SK-N-SH treated with all-trans-retinoic acid at 6 μM for 48 hours (cell line): ENCODE results near the gene SPEF1.

ENCODE experiments used
- ATAC-seq: fragments of 200-7000 bp; cut with Tn5 transposase; 3 replicates; pipeline ENCODE4 v1.9.1; 2020; ENCODE audit warnings: mild to moderate bottlenecking, moderate library complexity
- ARNTL ChIP-seq: fragments of 450-650 bp; formaldehyde crosslinking; IDR thresholded peaks from 2 replicates; pipeline ENCODE4 v1.5.0; 2020; ENCODE audit warnings: low read depth, mild to moderate bottlenecking, moderate library complexity, borderline replicate concordance
- BACH2 ChIP-seq: fragments of 250-450 bp; sonication (Bioruptor Pico); IDR thresholded peaks from 2 replicates; pipeline ENCODE4 v1.9.0; 2021; ENCODE audit warnings: mild to moderate bottlenecking, borderline replicate concordance
- CREB5 ChIP-seq: fragments of 250-450 bp; sonication (Bioruptor Pico); IDR thresholded peaks from 2 replicates; pipeline ENCODE4 v1.5.1; 2020; ENCODE audit warnings: low read depth, mild to moderate bottlenecking, moderate library complexity
- CSDC2 ChIP-seq: fragments of 250-450 bp; sonication (Bioruptor Pico); IDR thresholded peaks from 2 replicates; pipeline ENCODE4 v1.5.0; 2020; ENCODE audit warnings: mild to moderate bottlenecking, moderate library complexity
- CSRNP3 ChIP-seq: fragments of 250-450 bp; sonication (Bioruptor Pico); IDR thresholded peaks from 2 replicates; pipeline ENCODE4 v1.5.1; 2021; ENCODE audit warnings: mild to moderate bottlenecking, moderate library complexity
- GLIS3 ChIP-seq: fragments of 250-450 bp; sonication (Bioruptor Pico); IDR thresholded peaks from 2 replicates; pipeline ENCODE4 v1.5.0; 2020; ENCODE audit warnings: mild to moderate bottlenecking, moderate library complexity
- ISL1 ChIP-seq: fragments of 250-450 bp; sonication (Bioruptor Pico); IDR thresholded peaks from 2 replicates; pipeline ENCODE4 v2.1.2; 2022; ENCODE audit warnings: mild to moderate bottlenecking, moderate library complexity
- PPARA ChIP-seq: fragments of 250-450 bp; sonication (Bioruptor Pico); IDR thresholded peaks from 2 replicates; pipeline ENCODE4 v1.5.0; 2020; ENCODE audit warnings: mild to moderate bottlenecking, borderline replicate concordance
- RARB ChIP-seq: fragments of 250-450 bp; sonication (Bioruptor Pico); IDR thresholded peaks from 2 replicates; pipeline ENCODE4 v1.8.0; 2021; ENCODE audit warnings: mild to moderate bottlenecking, moderate library complexity
- SNAI2 ChIP-seq: fragments of 250-450 bp; sonication (Bioruptor Pico); IDR thresholded peaks from 2 replicates; pipeline ENCODE4 v1.5.0; 2020; ENCODE audit warnings: mild to moderate bottlenecking, moderate library complexity
- TCF4 ChIP-seq: fragments of 250-450 bp; sonication (Bioruptor Pico); IDR thresholded peaks from 2 replicates; pipeline ENCODE4 v1.8.0; 2021; ENCODE audit warnings: mild to moderate bottlenecking, moderate library complexity, borderline replicate concordance
- TOX ChIP-seq: fragments of 250-450 bp; sonication (Bioruptor Pico); IDR thresholded peaks from 2 replicates; pipeline ENCODE4 v1.8.0; 2021; ENCODE audit warnings: mild to moderate bottlenecking, moderate library complexity, borderline replicate concordance
- ZC3H10 ChIP-seq: fragments of 250-450 bp; sonication (Bioruptor Pico); IDR thresholded peaks from 2 replicates; pipeline ENCODE4 v1.5.1; 2021; ENCODE audit warnings: mild to moderate bottlenecking, moderate library complexity
- ZFP3 ChIP-seq: fragments of 250-450 bp; sonication (Bioruptor Pico); IDR thresholded peaks from 2 replicates; pipeline ENCODE4 v1.5.0; 2020; ENCODE audit warnings: mild to moderate bottlenecking, moderate library complexity
- ZFP30 ChIP-seq: fragments of 450-650 bp; formaldehyde crosslinking; IDR thresholded peaks from 2 replicates; pipeline ENCODE4 v1.5.0; 2022; ENCODE audit warnings: mild to moderate bottlenecking, moderate library complexity
- ZNF565 ChIP-seq: fragments of 450-650 bp; formaldehyde crosslinking; conservative IDR thresholded peaks from 2 replicates; pipeline ENCODE4 v1.5.0; 2020; ENCODE audit warnings: low read depth, mild to moderate bottlenecking, moderate library complexity
- ZNF70 ChIP-seq: fragments of 450-650 bp; formaldehyde crosslinking; IDR thresholded peaks from 2 replicates; pipeline ENCODE4 v1.5.0; 2020; ENCODE audit warnings: mild to moderate bottlenecking, moderate library complexity
- ZNF8 ChIP-seq: fragments of 450-650 bp; formaldehyde crosslinking; IDR thresholded peaks from 2 replicates; pipeline ENCODE4 v1.5.0; 2020; ENCODE audit warnings: mild to moderate bottlenecking, moderate library complexity
- TF ChIP-seq, protein P1 (sequence below): fragments of 250-450 bp; sonication (Bioruptor Pico); IDR thresholded peaks from 2 replicates; pipeline ENCODE4 v1.8.0; 2021; ENCODE audit warnings: low read depth, mild to moderate bottlenecking, moderate library complexity, borderline replicate concordance
- TF ChIP-seq, protein P2 (sequence below): fragments of 250-450 bp; sonication (Bioruptor Pico); IDR thresholded peaks from 2 replicates; pipeline ENCODE4 v1.8.0; 2020; ENCODE audit warnings: mild to moderate bottlenecking, moderate library complexity, borderline replicate concordance
- TF ChIP-seq, protein P3 (sequence below): fragments of 250-450 bp; sonication (Bioruptor Pico); IDR thresholded peaks from 2 replicates; pipeline ENCODE4 v1.5.0; 2020; ENCODE audit warnings: mild to moderate bottlenecking, moderate library complexity

SPEF1 gene

DNA sequence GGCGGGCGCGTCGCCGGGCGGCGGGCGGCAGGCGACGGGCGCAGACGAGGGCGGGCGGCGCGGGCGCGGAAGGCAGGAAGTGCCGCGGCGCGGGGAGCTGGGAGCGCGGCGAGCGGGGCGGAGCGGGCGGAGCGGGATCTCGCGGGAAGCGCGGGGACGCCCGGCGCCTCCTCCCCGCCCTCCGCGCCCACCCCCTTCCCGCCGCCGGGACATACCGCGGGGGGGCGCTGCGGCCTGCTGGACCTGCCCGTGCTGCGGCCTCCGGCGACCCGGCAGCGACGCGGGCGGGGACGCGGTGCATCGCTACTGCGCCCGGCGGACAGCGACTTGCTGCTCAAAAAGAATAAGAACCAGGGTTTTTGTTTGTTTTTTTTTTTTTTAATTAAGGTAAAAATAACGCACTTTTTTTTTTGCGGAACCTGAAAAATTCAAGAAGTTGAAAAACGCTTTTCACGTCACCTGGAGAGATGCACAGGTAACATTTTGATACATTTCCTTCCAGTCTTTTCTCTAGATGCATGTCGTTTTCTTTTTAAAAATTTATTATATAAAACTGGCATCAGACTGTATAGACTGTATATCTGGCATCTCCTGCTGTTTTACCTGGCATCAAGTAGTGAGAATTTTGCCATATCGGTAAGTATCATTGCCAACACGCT lies 5.5 kb upstream of the SPEF1 start, which contains the start of gene CENPB:
CENPB (minus strand) TSS at position 76 of the 659 bp plus-strand sequence. CDS start 257 bp downstream, outside the sequence.
- TF ChIP-seq ZFP3 = no peak
- TF ChIP-seq ZC3H10 (CRISPR knock-in tag) = no peak
- TF ChIP-seq CREB5 = no peak
- no peak for TF ChIP-seq CSDC2
- no peak for TF ChIP-seq PPARA
- TF ChIP-seq ZNF565 (CRISPR knock-in tag) = no peak
- no peak for TF ChIP-seq GLIS3 (CRISPR knock-in tag)
- no peak for TF ChIP-seq ZNF8 (CRISPR knock-in tag)
- no peak for TF ChIP-seq BACH2
- TF ChIP-seq SNAI2 (CRISPR knock-in tag) = no peak
- TF ChIP-seq ISL1 (CRISPR knock-in tag) = no peak
- no peak for TF ChIP-seq TOX (CRISPR knock-in tag)
- TF ChIP-seq, protein P1, sequence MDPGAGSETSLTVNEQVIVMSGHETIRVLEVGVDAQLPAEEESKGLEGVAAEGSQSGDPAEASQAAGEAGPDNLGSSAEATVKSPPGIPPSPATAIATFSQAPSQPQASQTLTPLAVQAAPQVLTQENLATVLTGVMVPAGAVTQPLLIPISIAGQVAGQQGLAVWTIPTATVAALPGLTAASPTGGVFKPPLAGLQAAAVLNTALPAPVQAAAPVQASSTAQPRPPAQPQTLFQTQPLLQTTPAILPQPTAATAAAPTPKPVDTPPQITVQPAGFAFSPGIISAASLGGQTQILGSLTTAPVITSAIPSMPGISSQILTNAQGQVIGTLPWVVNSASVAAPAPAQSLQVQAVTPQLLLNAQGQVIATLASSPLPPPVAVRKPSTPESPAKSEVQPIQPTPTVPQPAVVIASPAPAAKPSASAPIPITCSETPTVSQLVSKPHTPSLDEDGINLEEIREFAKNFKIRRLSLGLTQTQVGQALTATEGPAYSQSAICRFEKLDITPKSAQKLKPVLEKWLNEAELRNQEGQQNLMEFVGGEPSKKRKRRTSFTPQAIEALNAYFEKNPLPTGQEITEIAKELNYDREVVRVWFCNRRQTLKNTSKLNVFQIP = no peak
- no peak for TF ChIP-seq ARNTL (CRISPR knock-in tag)

DNA sequence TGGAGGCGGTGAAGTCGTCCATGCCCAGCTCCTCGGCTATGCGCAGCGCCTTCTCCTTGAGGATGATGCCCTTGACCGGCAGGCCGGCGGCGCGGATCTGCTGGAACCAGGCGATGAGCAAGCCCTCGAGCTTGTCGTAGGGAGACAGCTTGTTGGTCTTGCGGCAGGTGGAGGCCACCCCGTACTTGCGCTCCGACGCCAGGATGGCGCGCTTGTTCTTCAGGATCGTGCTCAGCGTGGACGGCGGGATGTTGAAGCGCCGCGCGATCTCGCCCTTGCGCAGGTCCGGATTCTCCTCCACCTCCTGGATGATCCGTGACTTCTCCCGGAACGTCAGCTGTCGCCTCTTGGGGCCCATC lies 4.9 kb upstream of the SPEF1 start:
- TF ChIP-seq ZNF70 (no peak), ZFP3 (no peak), CREB5 (no peak), ZNF565 (CRISPR knock-in tag) (no peak), SNAI2 (CRISPR knock-in tag) (no peak), ZFP30 (no peak)
- TF ChIP-seq, protein P2, sequence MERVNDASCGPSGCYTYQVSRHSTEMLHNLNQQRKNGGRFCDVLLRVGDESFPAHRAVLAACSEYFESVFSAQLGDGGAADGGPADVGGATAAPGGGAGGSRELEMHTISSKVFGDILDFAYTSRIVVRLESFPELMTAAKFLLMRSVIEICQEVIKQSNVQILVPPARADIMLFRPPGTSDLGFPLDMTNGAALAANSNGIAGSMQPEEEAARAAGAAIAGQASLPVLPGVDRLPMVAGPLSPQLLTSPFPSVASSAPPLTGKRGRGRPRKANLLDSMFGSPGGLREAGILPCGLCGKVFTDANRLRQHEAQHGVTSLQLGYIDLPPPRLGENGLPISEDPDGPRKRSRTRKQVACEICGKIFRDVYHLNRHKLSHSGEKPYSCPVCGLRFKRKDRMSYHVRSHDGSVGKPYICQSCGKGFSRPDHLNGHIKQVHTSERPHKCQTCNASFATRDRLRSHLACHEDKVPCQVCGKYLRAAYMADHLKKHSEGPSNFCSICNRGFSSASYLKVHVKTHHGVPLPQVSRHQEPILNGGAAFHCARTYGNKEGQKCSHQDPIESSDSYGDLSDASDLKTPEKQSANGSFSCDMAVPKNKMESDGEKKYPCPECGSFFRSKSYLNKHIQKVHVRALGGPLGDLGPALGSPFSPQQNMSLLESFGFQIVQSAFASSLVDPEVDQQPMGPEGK (CRISPR knock-in tag) = no peak
- TF ChIP-seq, protein P1 = no peak
- peak; percentile 25; the same call in 2 of the 3 replicates for ATAC-seq

More for the DNA sequence above, 5.5 kb upstream of the SPEF1 start, which contains the start of gene CENPB:
- ATAC-seq = peak; percentile 86

GRCh38 chr20:3785240-3786125 lies 4.2 kb upstream of the SPEF1 start:
- TF ChIP-seq, protein P3, sequence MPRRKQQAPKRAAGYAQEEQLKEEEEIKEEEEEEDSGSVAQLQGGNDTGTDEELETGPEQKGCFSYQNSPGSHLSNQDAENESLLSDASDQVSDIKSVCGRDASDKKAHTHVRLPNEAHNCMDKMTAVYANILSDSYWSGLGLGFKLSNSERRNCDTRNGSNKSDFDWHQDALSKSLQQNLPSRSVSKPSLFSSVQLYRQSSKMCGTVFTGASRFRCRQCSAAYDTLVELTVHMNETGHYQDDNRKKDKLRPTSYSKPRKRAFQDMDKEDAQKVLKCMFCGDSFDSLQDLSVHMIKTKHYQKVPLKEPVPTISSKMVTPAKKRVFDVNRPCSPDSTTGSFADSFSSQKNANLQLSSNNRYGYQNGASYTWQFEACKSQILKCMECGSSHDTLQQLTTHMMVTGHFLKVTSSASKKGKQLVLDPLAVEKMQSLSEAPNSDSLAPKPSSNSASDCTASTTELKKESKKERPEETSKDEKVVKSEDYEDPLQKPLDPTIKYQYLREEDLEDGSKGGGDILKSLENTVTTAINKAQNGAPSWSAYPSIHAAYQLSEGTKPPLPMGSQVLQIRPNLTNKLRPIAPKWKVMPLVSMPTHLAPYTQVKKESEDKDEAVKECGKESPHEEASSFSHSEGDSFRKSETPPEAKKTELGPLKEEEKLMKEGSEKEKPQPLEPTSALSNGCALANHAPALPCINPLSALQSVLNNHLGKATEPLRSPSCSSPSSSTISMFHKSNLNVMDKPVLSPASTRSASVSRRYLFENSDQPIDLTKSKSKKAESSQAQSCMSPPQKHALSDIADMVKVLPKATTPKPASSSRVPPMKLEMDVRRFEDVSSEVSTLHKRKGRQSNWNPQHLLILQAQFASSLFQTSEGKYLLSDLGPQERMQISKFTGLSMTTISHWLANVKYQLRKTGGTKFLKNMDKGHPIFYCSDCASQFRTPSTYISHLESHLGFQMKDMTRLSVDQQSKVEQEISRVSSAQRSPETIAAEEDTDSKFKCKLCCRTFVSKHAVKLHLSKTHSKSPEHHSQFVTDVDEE (CRISPR knock-in tag) = no peak
- TF ChIP-seq ZC3H10 (CRISPR knock-in tag) (no peak), ZNF8 (CRISPR knock-in tag) (no peak), ZNF70 (no peak), RARB (no peak), ISL1 (CRISPR knock-in tag) (no peak), TCF4 (CRISPR knock-in tag) (no peak), TOX (CRISPR knock-in tag) (no peak), CSRNP3 (CRISPR knock-in tag) (no peak), ZFP3 (no peak)
- TF ChIP-seq, protein P2 (CRISPR knock-in tag) = no peak
- no peak for ATAC-seq
